HEK293 (cell line): ENCODE data around the gene PIGS.
A peak's percentile ranks its signal among the peaks of the same experiment; 100 is the strongest.

ENCODE experiments used
- ELK4 ChIP-seq: IDR thresholded peaks from 2 replicates; pipeline ENCODE4 v1.6.1; 2011; ENCODE audit warnings: mild to moderate bottlenecking, low read depth, low read length, borderline replicate concordance
- INSM2 ChIP-seq: fragments of 450-650 bp; formaldehyde crosslinking; IDR thresholded peaks from 2 replicates; pipeline ENCODE4 v1.5.1; 2016; ENCODE audit warnings: missing biosample characterization, missing genetic modification characterization
- KLF10 ChIP-seq: fragments of 450-650 bp; IDR thresholded peaks from 2 replicates; pipeline ENCODE4 v1.5.1; 2018; ENCODE audit warnings: missing biosample characterization, mild to moderate bottlenecking, missing genetic modification characterization
- KLF9 ChIP-seq: fragments of 450-650 bp; formaldehyde crosslinking; IDR thresholded peaks from 2 replicates; pipeline ENCODE4 v1.5.1; 2016; ENCODE audit warnings: missing biosample characterization, missing genetic modification characterization, low read depth
- MYNN ChIP-seq: fragments of 450-650 bp; formaldehyde crosslinking; IDR thresholded peaks from 2 replicates; pipeline ENCODE4 v1.5.1; 2016; ENCODE audit warnings: missing biosample characterization, missing genetic modification characterization, borderline replicate concordance
- SP7 ChIP-seq: fragments of 450-650 bp; formaldehyde crosslinking; IDR thresholded peaks from 2 replicates; pipeline ENCODE4 v1.5.1; 2016; ENCODE audit warnings: missing biosample characterization, missing genetic modification characterization
- ZBTB20 ChIP-seq: fragments of 450-650 bp; formaldehyde crosslinking; IDR thresholded peaks from 2 replicates; pipeline ENCODE4 v1.5.1; 2016; ENCODE audit warnings: missing biosample characterization, missing genetic modification characterization
- ZBTB6 ChIP-seq: fragments of 450-650 bp; formaldehyde crosslinking; IDR thresholded peaks from 2 replicates; pipeline ENCODE4 v1.5.1; 2017; ENCODE audit warnings: missing biosample characterization, missing genetic modification characterization
- ZNF133 ChIP-seq: fragments of 450-650 bp; formaldehyde crosslinking; IDR thresholded peaks from 2 replicates; pipeline ENCODE4 v1.5.1; 2016; ENCODE audit warnings: missing biosample characterization, missing genetic modification characterization
- ZNF140 ChIP-seq: fragments of 450-650 bp; formaldehyde crosslinking; IDR thresholded peaks from 2 replicates; pipeline ENCODE4 v1.5.1; 2016; ENCODE audit warnings: missing biosample characterization, missing genetic modification characterization
- ZNF146 ChIP-seq: fragments of 450-650 bp; formaldehyde crosslinking; IDR thresholded peaks from 2 replicates; pipeline ENCODE4 v1.5.1; 2016; ENCODE audit warnings: missing biosample characterization, missing genetic modification characterization
- ZNF157 ChIP-seq: fragments of 450-650 bp; formaldehyde crosslinking; IDR thresholded peaks from 2 replicates; pipeline ENCODE4 v1.5.1; 2016; ENCODE audit warnings: missing biosample characterization, missing genetic modification characterization
- ZNF211 ChIP-seq: fragments of 450-650 bp; formaldehyde crosslinking; IDR thresholded peaks from 2 replicates; pipeline ENCODE4 v1.5.1; 2016; ENCODE audit warnings: low read depth, missing biosample characterization, missing genetic modification characterization
- ZNF221 ChIP-seq: fragments of 450-650 bp; formaldehyde crosslinking; IDR thresholded peaks from 2 replicates; pipeline ENCODE4 v1.5.1; 2017; ENCODE audit warnings: missing biosample characterization, missing genetic modification characterization, borderline replicate concordance
- ZNF223 ChIP-seq: fragments of 450-650 bp; formaldehyde crosslinking; IDR thresholded peaks from 2 replicates; pipeline ENCODE4 v1.5.1; 2016; ENCODE audit warnings: missing biosample characterization, missing genetic modification characterization
- ZNF239 ChIP-seq: fragments of 450-650 bp; formaldehyde crosslinking; IDR thresholded peaks from 2 replicates; pipeline ENCODE4 v1.5.1; 2016; ENCODE audit warnings: missing biosample characterization, missing genetic modification characterization
- ZNF398 ChIP-seq: fragments of 450-650 bp; formaldehyde crosslinking; IDR thresholded peaks from 2 replicates; pipeline ENCODE4 v1.5.1; 2017; ENCODE audit warnings: missing biosample characterization, missing genetic modification characterization
- ZNF416 ChIP-seq: fragments of 450-650 bp; formaldehyde crosslinking; IDR thresholded peaks from 2 replicates; pipeline ENCODE4 v1.5.1; 2016; ENCODE audit warnings: missing biosample characterization, missing genetic modification characterization
- ZNF449 ChIP-seq: fragments of 450-650 bp; formaldehyde crosslinking; IDR thresholded peaks from 2 replicates; pipeline ENCODE4 v1.5.1; 2017; ENCODE audit warnings: missing biosample characterization, mild to moderate bottlenecking, missing genetic modification characterization, moderate library complexity
- ZNF488 ChIP-seq: fragments of 450-650 bp; formaldehyde crosslinking; IDR thresholded peaks from 2 replicates; pipeline ENCODE4 v1.5.1; 2016; ENCODE audit warnings: missing biosample characterization, missing genetic modification characterization
- ZNF544 ChIP-seq: fragments of 450-650 bp; formaldehyde crosslinking; IDR thresholded peaks from 2 replicates; pipeline ENCODE4 v1.5.0; 2017; ENCODE audit warnings: missing biosample characterization, missing genetic modification characterization
- ZNF558 ChIP-seq: fragments of 450-650 bp; formaldehyde crosslinking; IDR thresholded peaks from 2 replicates; pipeline ENCODE4 v1.5.1; 2016; ENCODE audit warnings: missing biosample characterization, missing genetic modification characterization
- ZNF560 ChIP-seq: fragments of 450-650 bp; formaldehyde crosslinking; IDR thresholded peaks from 2 replicates; pipeline ENCODE4 v1.5.1; 2017; ENCODE audit warnings: missing biosample characterization, missing genetic modification characterization, borderline replicate concordance
- ZNF596 ChIP-seq: fragments of 450-650 bp; IDR thresholded peaks from 2 replicates; pipeline ENCODE4 v1.5.0; 2018; ENCODE audit warnings: missing biosample characterization, mild to moderate bottlenecking, missing genetic modification characterization, moderate library complexity
- ZNF600 ChIP-seq: fragments of 450-650 bp; formaldehyde crosslinking; IDR thresholded peaks from 2 replicates; pipeline ENCODE4 v1.5.1; 2016; ENCODE audit warnings: missing biosample characterization, missing genetic modification characterization
- ZNF624 ChIP-seq: fragments of 450-650 bp; formaldehyde crosslinking; IDR thresholded peaks from 2 replicates; pipeline ENCODE4 v1.5.1; 2017; ENCODE audit warnings: missing biosample characterization, missing genetic modification characterization
- ZNF837 ChIP-seq: fragments of 450-650 bp; formaldehyde crosslinking; IDR thresholded peaks from 2 replicates; pipeline ENCODE4 v1.5.1; 2016; ENCODE audit warnings: missing biosample characterization, missing genetic modification characterization
- ZSCAN5A ChIP-seq: fragments of 450-650 bp; formaldehyde crosslinking; IDR thresholded peaks from 2 replicates; pipeline ENCODE4 v1.5.1; 2016; ENCODE audit warnings: missing biosample characterization, missing genetic modification characterization

The PIGS gene

GRCh38 chr17:28552176-28552999 lies 18.9 kb downstream of the PIGS start, which contains the start of gene UNC119 (continued):
- TF ChIP-seq INSM2 (tag by site-specific recombination): no peak
- TF ChIP-seq ZNF560 (tag by site-specific recombination): no peak
- TF ChIP-seq ZSCAN5A (tag by site-specific recombination): peak; percentile 72; the same call in 1 of the 2 replicates
- TF ChIP-seq ZNF211 (tag by site-specific recombination): no peak
- TF ChIP-seq ZNF223 (tag by site-specific recombination): 0 out of 2 replicates have a peak, but pooled peaks have one; percentile 12
- no peak for TF ChIP-seq ZNF544 (tag by site-specific recombination)
- TF ChIP-seq ZNF600 (tag by site-specific recombination): 0 out of 2 replicates have a peak, but pooled peaks have one; percentile 15
- TF ChIP-seq ZNF239 (tag by site-specific recombination): no peak
- no peak for TF ChIP-seq ZNF488 (tag by site-specific recombination)
- no peak for TF ChIP-seq ZNF449
- no peak for TF ChIP-seq ZNF837 (tag by site-specific recombination)
- peak; percentile 54; the same call in 1 of the 2 replicates for TF ChIP-seq KLF9 (tag by site-specific recombination)
- no peak for TF ChIP-seq ZNF157
- 0 out of 2 replicates have a peak, but pooled peaks have one; percentile 17 for TF ChIP-seq ZNF596 (tag by site-specific recombination)
- TF ChIP-seq SP7 (tag by site-specific recombination): peak; percentile 28; the same call in 1 of the 2 replicates
- TF ChIP-seq MYNN (tag by site-specific recombination): no peak
- peak; percentile 14; the same call in 1 of the 2 replicates for TF ChIP-seq ZNF146
- 0 out of 2 replicates have a peak, but pooled peaks have one; percentile 24 for TF ChIP-seq ZBTB6 (tag by site-specific recombination)
- TF ChIP-seq ZNF558 (tag by site-specific recombination): no peak
- TF ChIP-seq ZNF416 (tag by site-specific recombination): no peak
- peak; percentile 81; the same call in 1 of the 2 replicates for TF ChIP-seq ZBTB20 (tag by site-specific recombination)
- peak; percentile 54; the same call in 1 of the 2 replicates for TF ChIP-seq KLF10 (tag by site-specific recombination)
- no peak for TF ChIP-seq ZNF133
- TF ChIP-seq ZNF624 (tag by site-specific recombination): no peak
- TF ChIP-seq ZNF398: peak; percentile 32
- TF ChIP-seq ELK4: no peak
- no peak for TF ChIP-seq ZNF140
- no peak for TF ChIP-seq ZNF221
